Vagina (tissue), 2 donors: Measurements from ENCODE around the gene CDY1.
"Not testable (repeated sequence)": the region's sequence is repeated elsewhere in the genome, so short reads cannot be mapped to it uniquely, and the experiment has no call there.

Source experiments
- CTCF ChIP-seq, 3 experiments: fragments of 450-650 bp in 2 of 3; fragments of 200-600 bp in 1 of 3; sonication (generic) in 1 of 3; IDR thresholded peaks; one replicate each; pipeline ENCODE4 v1.5.1; 2017 to 2019; ENCODE audit warnings: antibody characterized with exemption in 3 of 3, mild to moderate bottlenecking in 2 of 3, moderate library complexity in 2 of 3
- POLR2AphosphoS5 ChIP-seq, 2 donors: sonication (generic); formaldehyde crosslinking; IDR thresholded peaks; one replicate each; pipeline ENCODE4 v1.9.0; 2017; ENCODE audit warnings: antibody characterized with exemption in 2 of 2, mild to moderate bottlenecking in 2 of 2, low read depth in 1 of 2; ENCODE audit not compliant: insufficient read depth in 1 of 2

- TF ChIP-seq CTCF (IDR thresholded peaks at IDR 0.05); POLR2AphosphoS5 (IDR thresholded peaks at IDR 0.05; ENCODE audit: insufficient read depth in 1 of 2, low read depth in 1 of 2): not testable (repeated sequence)
Observed at GRCh38 chrY:25593336-25593735, 28.6 kb upstream of the CDY1 start.
